ENCODE data around the gene DCXR. TPM values are rescaled to one million over a fixed set of nuclear protein-coding genes. Genes with fewer than 3 reads are reported as not detected.

DCXR gene
- total RNA-seq, 1 experiment from 2014 or later = 306 TPM

GRCh38 chr17:82079001-82079677 lies 41.6 kb upstream of the DCXR start:
- Histone ChIP-seq H3K27ac (ENCODE audit: low read depth, low read length) (no peak overlapping the region), H4K20me1 (ENCODE audit: insufficient read depth) (peaks cover 9% of the 10 kb centered on the region; the same call in 1 of the 2 replicates), H3K9ac (ENCODE audit: low read length) (no peak overlapping the region), H3K9me3 (ENCODE audit: control insufficient read depth in 1 of 2, insufficient read depth in 1 of 2, low read depth in 1 of 2, low read length in 2 of 2) (no peaks in the 10 kb centered on the region), H3K27me3 (ENCODE audit: insufficient read depth, low read length) (no peaks in the 10 kb centered on the region), H3K79me2 (ENCODE audit: insufficient read depth, low read length) (peaks cover 3% of the 10 kb centered on the region; the same call in 1 of the 2 replicates), H3K4me3 (replicated peaks in 1 of 2; ENCODE audit: low read depth in 1 of 2, low read length in 2 of 2) (no peak overlapping the region), H3K9me2 (ENCODE audit: insufficient read depth) (no peaks in the 10 kb centered on the region), H3K36me3 (ENCODE audit: control insufficient read depth in 1 of 2, insufficient read depth in 2 of 2, low read length in 2 of 2) (peaks cover 43 to 49% of the 10 kb centered on the region in 2 experiments), H3K4me2 (ENCODE audit: low read length) (no peak overlapping the region), H2AFZ (ENCODE audit: low read depth, low read length, poor library complexity, severe bottlenecking) (no peak overlapping the region), H3K4me1 (ENCODE audit: control insufficient read depth in 1 of 2, insufficient read depth in 2 of 2, low read length in 2 of 2) (no peaks in the 10 kb centered on the region)
- TF ChIP-seq EGR1 (IDR thresholded peaks at IDR 0.05; ENCODE audit: low read depth) (no peak), ZFX (IDR thresholded peaks at IDR 0.05) (no peak), EZH2phosphoT487 (IDR thresholded peaks at IDR 0.05; ENCODE audit: borderline replicate concordance) (no peak), CTCF (IDR thresholded peaks at IDR 0.05 in 2 of 3, conservative IDR thresholded peaks at IDR 0.05 in 1 of 3; ENCODE audit: borderline replicate concordance in 1 of 3, insufficient read depth in 1 of 3, low read depth in 2 of 3, low read length in 2 of 3) (no peak), ZBTB33 (IDR thresholded peaks at IDR 0.05; ENCODE audit: extremely low read depth, insufficient replicate concordance, low read length) (no peak), FOSL1 (IDR thresholded peaks at IDR 0.05; ENCODE audit: low read depth) (no peak), POLR2A (IDR thresholded peaks at IDR 0.05; ENCODE audit: borderline replicate concordance, extremely low read depth, insufficient read depth, insufficient read length) (no peak), EZH2 (IDR thresholded peaks at IDR 0.05) (no peak), RAD21 (IDR thresholded peaks at IDR 0.05; ENCODE audit: low read depth) (no peak)
- ChIA-PET POLR2A (no interaction called here), RAD21 (ENCODE audit: low non-redundant PET in 1 of 2, low total read pairs in 2 of 2, uncharacterized antibody in 2 of 2, unreplicated experiment in 2 of 2) (no interaction called here), CTCF (interaction anchor here (0.6 kb wide), 1 partner anchor 56 kb away, joined by 3 read pairs; the partner anchor contains the start of genes CENPX and LRRC45)
- BruUV-seq (replicated peaks) = no TSS peak
- intact Hi-C loops (cut with micrococcal nuclease) = no loop called here
- DNase-seq (ENCODE audit: low read depth, low spot score) (no peak), ATAC-seq (no peak)
